LNCAP (cell line): ENCODE data around the gene MDFIC2.

Source experiments
- CTCF ChIP-seq: fragments of 450-650 bp; IDR thresholded peaks from 2 replicates; pipeline ENCODE4 v1.5.1; 2017; ENCODE audit warnings: mild to moderate bottlenecking

The MDFIC2 gene

GRCh38 chr3:70249509-70250160 lies 62.8 kb downstream of the MDFIC2 start:
- no peak for TF ChIP-seq CTCF

- TF ChIP-seq CTCF, result no peak
Measured at GRCh38 chr3:70248856-70249255, 63.6 kb downstream of the MDFIC2 start.

- no peak for TF ChIP-seq CTCF
Measured at GRCh38 chr3:70247955-70248354, 64.5 kb downstream of the MDFIC2 start.

GRCh38 chr3:70245746-70246525 lies 66.5 kb downstream of the MDFIC2 start:
- no peak for TF ChIP-seq CTCF

- TF ChIP-seq CTCF, result no peak
Measured at GRCh38 chr3:70244422-70244821, 68.0 kb downstream of the MDFIC2 start.

GRCh38 chr3:70242297-70242882 lies 70.0 kb downstream of the MDFIC2 start:
- no peak for TF ChIP-seq CTCF

- TF ChIP-seq CTCF, result no peak
Measured at GRCh38 chr3:70233812-70234211, 78.6 kb downstream of the MDFIC2 start.
